CD4-positive, alpha-beta T cell treated with Interleukin-10 for 1 hour (primary cell): ENCODE measurements around the gene ATP2B2.
A peak's percentile ranks its signal among the peaks of the same experiment; 100 is the strongest.

Experiments
- DNase-seq: peaks from one replicate; pipeline ENCODE4 v3.0.0-alpha.2; 2020

The ATP2B2 gene

DNA sequence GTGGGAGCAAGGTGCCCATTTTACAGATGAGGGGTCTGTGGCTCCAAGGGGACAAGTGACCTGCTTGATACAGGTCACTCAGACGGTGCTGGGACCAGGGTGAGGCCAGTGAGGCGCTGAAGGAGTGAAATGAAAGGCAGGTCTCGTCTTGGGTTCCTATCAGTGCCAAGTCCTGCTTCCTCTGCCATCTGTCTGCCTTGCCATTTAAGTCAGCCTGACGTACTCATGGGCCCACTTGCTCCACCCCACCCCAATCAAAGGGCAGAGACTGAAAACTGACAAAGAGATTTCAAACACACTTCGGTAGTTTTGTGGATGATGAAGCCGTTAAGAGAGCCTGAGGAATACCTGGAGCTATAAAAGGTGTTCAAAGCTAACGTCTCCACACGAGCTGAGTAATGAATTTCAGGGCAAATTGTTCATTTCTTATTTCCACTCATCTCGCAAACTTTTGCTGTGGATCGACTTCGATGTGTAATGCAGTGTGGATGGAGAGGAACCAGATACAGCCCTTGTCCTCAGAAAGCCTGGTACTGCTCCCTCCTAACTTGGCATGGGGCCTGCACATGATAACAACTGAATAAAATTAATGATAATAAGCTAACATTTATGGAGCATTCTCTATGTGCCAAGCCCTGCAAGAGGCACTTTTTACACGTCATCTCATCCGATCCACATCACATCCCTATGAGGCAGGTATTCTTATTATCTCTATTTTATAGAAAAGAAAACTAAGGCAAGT lies 36.6 kb downstream of the ATP2B2 start:
- no peak for DNase-seq

DNA sequence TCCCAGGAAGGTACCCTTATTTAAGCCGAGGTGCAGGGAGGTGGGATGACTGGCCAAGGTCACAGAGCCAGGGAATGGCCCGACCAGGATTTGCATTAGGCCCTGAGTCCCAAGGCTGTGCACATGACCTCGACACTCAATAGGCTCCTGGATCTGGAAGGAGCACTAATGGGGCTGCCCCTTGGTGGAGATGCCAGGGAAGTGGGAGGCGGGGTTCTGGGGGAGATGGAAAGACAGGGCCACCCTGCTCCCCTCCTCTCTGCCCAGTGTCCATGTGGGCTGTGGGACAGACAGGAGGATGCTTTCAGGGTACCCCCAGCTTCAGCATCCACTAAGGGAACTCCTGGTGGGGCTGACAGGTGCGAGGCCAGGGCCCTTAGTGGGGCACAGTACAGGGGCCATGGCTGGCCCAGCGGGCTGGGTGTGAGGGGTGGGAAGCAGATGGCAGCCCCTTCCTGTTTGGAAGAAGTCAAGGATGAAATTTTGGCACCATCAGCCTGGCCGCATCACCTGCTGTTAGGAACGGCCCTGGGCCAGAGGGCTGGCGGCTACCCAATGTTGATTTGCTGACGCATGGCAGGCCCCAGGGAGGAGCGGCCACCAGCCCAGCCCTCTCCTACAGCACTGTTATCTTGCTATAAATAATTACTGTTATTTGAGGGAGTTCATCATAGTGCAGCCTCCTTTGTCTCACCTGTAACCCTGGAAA lies 37.3 kb downstream of the ATP2B2 start:
- no peak for DNase-seq

GRCh38 chr3:10467204-10467603 lies 38.2 kb downstream of the ATP2B2 start:
- no peak for DNase-seq

- DNase-seq = no peak
These were observed 39.2 kb downstream of the ATP2B2 start for GRCh38 chr3:10466186-10466585.

DNA sequence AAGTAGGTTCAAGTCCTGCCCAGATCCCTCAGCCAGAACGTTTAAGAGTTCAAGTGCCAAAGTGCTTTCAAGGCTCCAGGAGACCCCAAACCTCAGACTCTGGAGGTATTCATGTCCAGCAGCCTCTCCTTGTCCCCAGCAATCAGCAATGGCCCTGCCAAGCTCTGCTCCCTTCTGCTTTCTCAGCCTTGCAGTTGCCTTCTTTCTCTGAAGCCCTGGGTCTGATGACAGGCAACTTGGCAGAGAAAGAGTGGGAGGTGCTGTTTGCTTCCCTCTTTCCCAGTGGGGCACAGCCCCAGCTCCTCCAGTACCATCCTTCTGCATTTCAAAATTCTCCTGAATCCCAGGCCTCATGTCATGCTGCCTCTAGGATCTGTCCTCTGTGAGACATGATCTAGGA lies 40.2 kb downstream of the ATP2B2 start:
- DNase-seq = no peak

DNA sequence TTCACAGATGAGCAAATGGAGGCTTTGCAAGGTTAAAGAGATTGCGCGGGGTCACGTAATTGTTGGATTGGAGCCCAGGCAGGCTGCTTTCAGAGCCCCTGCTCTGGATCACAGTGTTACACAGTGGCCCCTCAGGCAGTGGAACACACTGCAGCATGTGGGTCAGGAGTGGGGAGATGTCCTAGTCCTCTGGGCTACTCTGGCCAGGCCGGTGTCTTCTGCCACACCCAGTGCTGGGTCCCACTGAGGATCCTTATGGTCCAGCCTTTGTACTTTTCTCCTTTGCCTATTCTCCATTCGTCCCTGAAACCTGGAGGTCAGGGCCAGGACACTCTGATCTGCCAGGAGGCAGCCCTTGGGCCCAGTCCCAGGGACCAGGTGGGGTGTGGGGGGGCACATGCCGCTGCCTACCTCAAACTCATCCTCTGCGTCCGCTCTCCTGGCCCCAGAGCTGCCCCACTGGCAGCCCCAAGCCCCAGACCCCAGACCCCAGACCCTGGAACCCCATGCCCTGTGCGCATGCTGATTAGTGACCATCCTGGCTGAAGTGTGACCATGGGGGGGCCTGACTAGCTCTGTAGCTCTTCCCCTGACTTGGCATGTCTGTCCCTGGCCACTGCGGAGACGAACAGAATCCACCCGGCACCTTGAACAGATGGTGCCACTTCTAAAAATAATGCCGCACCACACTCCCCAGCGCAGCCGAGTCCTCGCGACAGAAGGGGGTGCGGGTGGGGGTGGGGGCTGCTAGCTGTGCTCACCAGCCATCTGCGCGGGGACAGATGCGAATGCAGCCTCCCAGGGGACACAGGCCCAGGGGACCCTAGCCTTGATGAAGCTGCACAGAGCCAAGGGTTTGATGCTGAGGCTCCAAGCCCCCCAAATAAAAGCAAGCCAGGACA lies 41.6 kb downstream of the ATP2B2 start:
- no peak for DNase-seq

DNA sequence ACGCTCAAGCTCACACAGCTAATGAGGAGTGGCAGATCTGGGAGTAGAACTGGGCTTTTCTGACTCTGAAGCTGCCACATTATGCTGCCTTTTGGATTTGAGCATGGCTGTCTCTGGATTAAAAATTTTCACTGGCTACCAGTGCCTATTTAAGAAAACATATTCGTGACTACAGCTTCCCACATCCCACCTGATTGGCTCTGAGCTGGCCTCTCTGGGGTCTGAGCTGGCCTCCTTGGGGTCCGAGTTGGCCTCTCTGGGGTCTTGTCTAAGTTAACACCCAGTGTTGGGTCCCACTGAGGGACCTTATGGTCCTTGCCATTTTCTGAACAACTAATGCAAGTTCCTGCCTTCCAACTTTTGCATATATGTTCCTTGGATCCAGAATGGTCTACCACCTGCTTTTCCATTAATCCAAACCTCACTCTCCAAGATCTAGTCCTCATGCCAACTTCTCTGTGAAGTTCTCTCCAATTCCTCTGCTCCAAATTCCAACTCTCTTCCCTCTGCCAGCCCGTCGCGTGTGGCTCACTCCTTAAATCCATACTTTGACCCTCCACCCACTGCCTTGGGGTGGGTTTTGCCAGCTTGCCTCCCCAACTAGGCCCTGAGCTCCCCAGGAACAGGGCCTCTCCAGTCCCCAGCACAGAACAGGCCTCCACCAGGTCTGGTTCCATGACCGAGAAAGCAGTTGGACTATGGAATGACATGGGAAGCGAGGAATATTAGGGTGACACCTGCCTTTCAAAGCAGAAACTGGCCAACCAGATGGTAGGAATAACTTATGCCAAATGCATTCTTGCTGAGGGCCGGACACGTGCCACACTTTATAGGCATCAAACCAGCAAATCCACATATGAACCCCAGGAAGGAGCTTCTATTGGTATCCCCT lies 42.5 kb downstream of the ATP2B2 start:
- DNase-seq = no peak

- no peak for DNase-seq
These were observed 44.3 kb downstream of the ATP2B2 start for GRCh38 chr3:10460951-10461545.

DNA sequence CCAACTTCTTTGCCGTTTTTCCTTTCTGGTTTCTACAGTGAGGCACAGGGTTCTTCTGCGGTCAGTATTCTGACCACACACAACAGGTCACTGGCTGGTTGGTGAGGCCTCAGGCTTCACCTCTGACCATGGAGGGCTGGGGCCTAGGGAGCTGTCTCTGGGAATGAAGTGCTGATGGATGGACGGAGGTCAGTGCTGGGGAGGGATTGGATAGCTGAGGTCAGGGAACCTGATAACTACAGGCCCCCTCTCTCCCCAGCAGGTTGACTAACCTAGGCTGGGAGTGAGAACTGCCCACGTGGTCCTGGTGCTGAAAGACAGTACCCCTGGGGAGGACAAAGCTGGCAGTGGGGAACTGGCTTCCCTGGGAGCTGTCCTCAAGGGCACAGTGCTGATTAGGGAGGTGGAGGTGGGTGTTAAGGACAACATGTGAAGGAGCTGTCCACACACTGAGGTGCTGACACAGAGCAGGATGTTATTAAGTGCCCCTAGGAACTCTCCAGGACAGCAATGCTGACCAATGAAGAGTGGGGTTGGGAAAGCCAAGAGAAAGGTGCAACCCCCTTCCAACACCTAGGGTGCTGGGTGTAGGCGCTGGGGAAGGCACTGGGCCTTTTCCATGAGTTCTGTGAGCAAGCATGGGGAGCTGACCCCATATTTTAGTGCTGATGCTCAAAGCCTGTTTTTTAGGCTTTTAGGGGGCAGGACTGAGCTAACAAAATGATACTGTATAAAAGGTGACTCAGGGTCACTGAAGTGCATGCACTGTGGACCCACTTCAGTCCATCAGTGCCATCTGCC lies 45.2 kb downstream of the ATP2B2 start:
- DNase-seq = peak; percentile 59

DNA sequence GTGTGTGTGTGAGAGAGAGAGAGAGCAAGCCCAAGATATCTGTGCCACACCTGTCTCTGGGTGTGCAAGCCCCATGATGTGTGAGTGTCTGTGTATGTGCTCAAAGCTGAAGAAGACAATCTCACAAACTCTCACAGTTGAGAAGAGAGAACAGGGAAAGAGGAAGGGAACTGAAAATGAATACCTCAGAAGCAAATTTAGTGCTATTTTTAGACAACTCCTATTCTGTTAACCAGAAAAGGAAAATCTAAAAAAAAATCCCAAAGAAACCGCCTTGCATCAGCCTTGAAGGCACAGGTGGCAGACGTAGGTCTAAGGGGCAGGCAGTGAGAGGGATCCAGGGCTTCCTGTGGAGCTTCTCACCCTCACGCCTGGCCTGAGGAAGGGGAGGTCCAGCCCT lies 47.8 kb downstream of the ATP2B2 start:
- DNase-seq = no peak

DNA sequence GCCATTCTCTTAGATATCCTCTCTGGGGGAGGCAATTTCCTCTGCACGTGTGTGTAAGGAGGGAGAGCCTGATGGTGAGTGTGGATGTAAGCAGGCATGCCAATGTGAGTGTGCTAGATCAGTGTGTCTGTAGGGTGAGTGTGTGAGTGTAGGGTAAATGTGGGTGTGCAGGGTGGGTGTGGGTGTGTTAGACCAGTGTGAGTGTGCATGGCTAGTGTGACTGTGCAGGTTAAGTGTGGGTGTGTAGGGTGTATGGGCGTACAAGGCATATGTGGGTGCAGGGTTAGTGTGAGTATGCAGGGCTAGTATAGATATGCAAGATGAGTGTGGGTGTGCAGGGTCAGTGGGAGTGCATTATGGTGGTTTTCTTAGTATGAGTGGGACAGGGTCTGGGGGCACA lies 48.4 kb downstream of the ATP2B2 start:
- no peak for DNase-seq

DNA sequence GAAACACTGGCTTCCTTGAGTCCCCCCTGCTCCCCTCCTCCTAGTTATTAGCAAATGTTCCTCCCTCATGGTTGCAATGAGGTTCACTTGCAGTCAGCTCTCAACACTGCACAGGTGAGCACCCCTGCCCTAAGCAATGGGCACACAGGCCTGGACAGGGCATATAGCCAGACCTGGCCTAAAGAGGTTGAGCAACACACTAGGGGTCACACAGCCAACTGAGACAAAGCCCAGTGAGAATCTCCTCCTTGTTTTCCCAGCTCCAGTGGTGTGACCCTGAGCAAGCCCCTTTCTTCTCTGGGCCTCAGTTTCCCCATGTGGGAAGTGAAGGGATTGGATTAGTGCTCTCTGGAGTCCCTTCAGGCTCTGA lies 49.9 kb downstream of the ATP2B2 start:
- no peak for DNase-seq

GRCh38 chr3:10454907-10455544 lies 50.4 kb downstream of the ATP2B2 start:
- no peak for DNase-seq

- DNase-seq = no peak
These were observed 51.8 kb downstream of the ATP2B2 start for GRCh38 chr3:10453431-10454163.

- no peak for DNase-seq
These were observed 54.6 kb downstream of the ATP2B2 start for GRCh38 chr3:10450494-10451440.

DNA sequence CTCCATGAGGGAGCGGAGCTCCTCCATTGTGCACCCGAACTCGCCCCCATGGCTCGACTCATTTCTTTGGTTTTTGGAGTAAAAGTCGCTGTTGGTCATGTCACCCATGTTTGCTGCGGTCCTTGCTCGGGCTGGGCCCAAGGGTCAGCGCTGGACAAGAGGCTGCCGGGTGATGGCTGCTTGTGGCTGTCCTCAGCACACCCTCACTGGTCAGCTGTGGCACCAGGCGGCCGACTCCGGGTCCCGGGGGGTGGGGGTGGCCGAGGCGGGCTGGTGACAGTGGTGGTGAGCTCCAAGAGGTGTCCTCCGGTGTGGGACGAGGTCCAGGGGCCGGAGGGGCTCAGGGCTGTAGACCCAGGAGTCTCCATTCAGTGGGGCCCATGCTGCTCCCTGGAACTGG lies 56.0 kb downstream of the ATP2B2 start:
- DNase-seq = no peak

DNA sequence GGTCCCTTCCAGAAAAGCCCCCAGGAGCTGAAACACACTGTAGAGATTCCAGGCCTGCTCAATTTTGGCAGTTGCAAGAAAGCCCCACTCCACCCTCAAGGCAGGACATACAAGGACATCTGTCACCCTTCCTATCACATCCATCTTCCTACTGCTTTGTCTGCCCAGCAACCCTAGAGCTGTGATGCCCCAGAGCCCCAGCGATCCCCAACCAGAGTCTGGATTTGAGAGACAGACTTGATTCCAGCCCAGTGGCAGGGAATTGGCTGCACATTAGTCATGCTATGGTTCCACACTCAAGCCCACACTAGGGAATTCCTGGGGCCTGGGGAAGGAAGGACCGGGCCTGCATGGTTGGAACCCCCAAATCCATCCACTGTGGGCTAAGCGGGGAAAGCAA lies 56.8 kb downstream of the ATP2B2 start:
- no peak for DNase-seq

- DNase-seq = no peak
These were observed 57.7 kb downstream of the ATP2B2 start for GRCh38 chr3:10447527-10448260.
